KOPT-K1 (cell line): Measurements from ENCODE around the gene APC.
"Not testable (repeated sequence)": the region's sequence is repeated elsewhere in the genome, so short reads cannot be mapped to it uniquely, and the experiment has no call there.

ENCODE experiments used
- H3K27ac ChIP-seq: fragments of 200-600 bp; sonication (generic); 2 replicates; pipeline ENCODE4 v1.5.1; 2016; ENCODE audit warnings: antibody characterized with exemption, mild to moderate bottlenecking, low read depth, low read length; ENCODE audit not compliant: poor library complexity, severe bottlenecking
- H3K36me3 ChIP-seq: fragments of 200-600 bp; sonication (generic); 2 replicates; pipeline ENCODE4 v1.5.1; 2017; ENCODE audit warnings: antibody characterized with exemption, mild to moderate bottlenecking, low read length, moderate library complexity; ENCODE audit not compliant: insufficient read depth
- H3K9me3 ChIP-seq: fragments of 200-600 bp; sonication (generic); 2 replicates; pipeline ENCODE4 v1.5.1; 2017; ENCODE audit warnings: antibody characterized with exemption, low read length, mild to moderate bottlenecking; ENCODE audit not compliant: insufficient read depth, poor library complexity, severe bottlenecking

Gene APC

DNA sequence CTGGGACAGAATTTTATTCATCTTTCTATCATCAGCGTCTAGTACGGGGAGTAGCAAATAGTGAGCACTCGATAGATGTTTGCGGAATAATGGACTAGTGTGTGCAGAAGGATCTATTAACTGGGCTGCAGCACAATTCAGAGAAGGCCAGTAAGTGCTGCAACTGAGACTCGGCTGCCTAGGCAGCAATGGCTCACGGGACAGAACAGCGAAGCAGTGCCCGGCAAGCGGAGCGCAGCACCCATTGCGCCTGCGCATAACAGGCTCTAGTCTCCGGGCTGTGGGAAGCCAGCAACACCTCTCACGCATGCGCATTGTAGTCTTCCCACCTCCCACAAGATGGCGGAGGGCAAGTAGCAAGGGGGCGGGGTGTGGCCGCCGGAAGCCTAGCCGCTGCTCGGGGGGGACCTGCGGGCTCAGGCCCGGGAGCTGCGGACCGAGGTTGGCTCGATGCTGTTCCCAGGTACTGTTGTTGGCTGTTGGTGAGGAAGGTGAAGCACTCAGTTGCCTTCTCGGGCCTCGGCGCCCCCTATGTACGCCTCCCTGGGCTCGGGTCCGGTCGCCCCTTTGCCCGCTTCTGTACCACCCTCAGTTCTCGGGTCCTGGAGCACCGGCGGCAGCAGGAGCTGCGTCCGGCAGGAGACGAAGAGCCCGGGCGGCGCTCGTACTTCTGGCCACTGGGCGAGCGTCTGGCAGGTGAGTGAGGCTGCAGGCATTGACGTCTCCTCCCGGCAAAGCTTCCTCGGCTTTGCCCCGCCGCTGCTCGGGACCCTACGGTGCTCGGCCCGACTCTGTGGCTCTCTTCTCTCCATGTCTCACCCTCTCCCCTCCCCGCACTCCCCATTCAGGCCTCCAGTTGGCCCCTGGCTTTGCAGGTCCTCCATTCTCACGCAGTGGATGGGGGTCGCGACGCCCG is 30.2 kb upstream of the APC start:
- Histone ChIP-seq H3K36me3 (no peaks in the 10 kb centered on the region), H3K27ac (peak overlapping the region; percentile 78), H3K9me3 (no peaks in the 10 kb centered on the region)

- Histone ChIP-seq H3K9me3 (no peaks in the 10 kb centered on the region), H3K27ac (peak overlapping the region; percentile 78), H3K36me3 (no peaks in the 10 kb centered on the region)
These were observed 29.5 kb upstream of the APC start for GRCh38 chr5:112708103-112708622.

- H3K36me3 ChIP-seq: no peaks in the 10 kb centered on the region
- no peaks in the 10 kb centered on the region for H3K9me3 ChIP-seq
- H3K27ac ChIP-seq: no peak overlapping the region
These were observed 28.3 kb upstream of the APC start for GRCh38 chr5:112709416-112709815.

GRCh38 chr5:112710896-112711295 is 26.8 kb upstream of the APC start:
- Histone ChIP-seq H3K27ac (no peak overlapping the region), H3K36me3 (no peaks in the 10 kb centered on the region), H3K9me3 (no peaks in the 10 kb centered on the region)

DNA sequence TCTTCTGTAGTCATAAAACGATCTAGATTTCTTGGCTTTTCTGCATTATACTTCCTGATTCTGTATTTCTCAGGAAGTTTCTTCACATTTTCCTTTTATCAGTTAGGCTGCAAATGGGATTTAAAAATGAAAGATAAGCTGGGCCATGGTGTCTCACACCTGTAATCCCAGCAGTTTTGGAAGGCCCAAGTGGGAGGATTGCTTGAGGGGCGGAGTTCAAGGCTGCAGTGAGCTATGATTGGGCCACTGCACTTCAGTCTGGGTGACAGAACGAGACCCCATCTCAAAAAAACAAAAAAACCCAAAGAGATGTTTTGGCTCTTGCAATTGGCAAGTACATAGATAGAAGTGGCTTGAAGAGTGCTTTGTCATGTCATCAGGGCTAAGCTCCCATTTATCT is 26.2 kb upstream of the APC start:
- Histone ChIP-seq H3K9me3 (no peaks in the 10 kb centered on the region), H3K36me3 (no peaks in the 10 kb centered on the region), H3K27ac (no peak overlapping the region)

DNA sequence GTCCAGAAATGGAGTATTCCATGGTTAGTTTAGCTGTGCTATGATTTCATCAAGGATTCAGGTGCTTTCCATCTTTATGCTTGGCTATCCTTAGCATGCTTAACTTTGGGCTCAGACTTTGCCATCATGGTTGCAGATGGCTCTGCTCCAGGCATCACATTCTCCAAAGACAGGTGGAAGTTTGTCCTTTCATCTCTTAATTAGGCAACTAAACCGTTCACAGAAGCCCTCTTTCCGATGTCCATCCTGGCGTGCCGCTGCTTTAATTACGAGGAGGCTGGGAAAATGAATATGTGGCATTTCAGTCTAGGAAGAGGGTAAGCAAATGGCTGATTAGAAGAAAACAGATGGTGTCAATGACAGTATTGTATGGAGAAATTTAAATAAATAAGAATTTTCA is 24.5 kb upstream of the APC start:
- H3K27ac ChIP-seq: no peak overlapping the region
- H3K9me3 ChIP-seq: no peaks in the 10 kb centered on the region
- no peaks in the 10 kb centered on the region for H3K36me3 ChIP-seq

- H3K27ac ChIP-seq, H3K36me3 ChIP-seq, H3K9me3 ChIP-seq: not testable (repeated sequence)
These were observed 20.8 kb upstream of the APC start for GRCh38 chr5:112716895-112717294.

DNA sequence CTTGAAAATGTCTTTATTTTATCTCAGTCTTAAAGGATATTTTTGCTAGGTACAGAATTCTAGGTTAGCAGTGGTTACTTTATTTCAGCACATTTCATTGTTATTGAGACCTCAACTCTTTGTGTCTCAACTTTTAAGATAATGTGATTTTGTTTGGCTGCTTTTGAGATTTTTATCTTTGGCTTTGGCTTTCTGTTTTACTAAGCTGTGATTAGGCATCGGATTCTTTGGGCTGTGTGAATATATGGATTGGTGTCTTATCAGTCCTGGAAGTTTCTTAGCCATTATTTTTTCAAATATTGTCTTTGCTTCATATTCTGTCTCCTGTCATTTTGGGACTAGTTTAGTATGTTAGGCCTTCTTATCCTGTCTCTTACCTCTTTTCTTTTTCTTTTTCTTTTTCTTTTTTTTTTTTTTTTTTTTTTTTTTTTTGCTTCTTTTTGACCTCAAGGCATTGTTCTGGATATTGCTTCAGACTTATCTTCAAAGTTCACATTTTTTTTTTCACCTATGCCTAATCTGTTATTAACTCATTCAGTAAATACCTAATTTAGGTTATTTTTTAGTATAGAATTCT is 20.1 kb upstream of the APC start:
- no peak overlapping the region for H3K27ac ChIP-seq
- H3K36me3 ChIP-seq: no peaks in the 10 kb centered on the region
- H3K9me3 ChIP-seq: no peaks in the 10 kb centered on the region

- no peaks in the 10 kb centered on the region for H3K36me3 ChIP-seq
- H3K27ac ChIP-seq: no peak overlapping the region
- no peaks in the 10 kb centered on the region for H3K9me3 ChIP-seq
These were observed 19.3 kb upstream of the APC start for GRCh38 chr5:112718344-112718743.

DNA sequence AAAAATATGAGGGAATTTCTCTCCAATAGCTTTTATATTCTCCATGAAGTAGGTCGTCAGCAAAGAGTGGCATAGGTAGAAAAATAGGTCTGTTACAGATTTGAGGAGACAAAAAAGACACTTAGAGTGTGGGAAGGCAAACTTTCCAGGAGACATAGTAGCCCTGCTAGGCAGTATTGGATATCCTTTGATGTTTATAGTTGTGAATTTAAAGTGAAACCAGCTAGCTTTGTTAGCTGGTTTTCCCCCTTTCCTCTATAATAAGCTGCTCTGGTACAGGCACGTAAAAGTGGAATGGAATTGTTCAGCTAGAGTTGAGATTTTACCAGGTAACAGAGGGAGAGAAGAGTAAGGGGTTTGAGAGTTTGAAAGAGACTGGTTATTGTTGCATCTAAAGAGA is 17.1 kb upstream of the APC start:
- Histone ChIP-seq H3K36me3 (no peaks in the 10 kb centered on the region), H3K9me3 (no peaks in the 10 kb centered on the region), H3K27ac (no peak overlapping the region)

DNA sequence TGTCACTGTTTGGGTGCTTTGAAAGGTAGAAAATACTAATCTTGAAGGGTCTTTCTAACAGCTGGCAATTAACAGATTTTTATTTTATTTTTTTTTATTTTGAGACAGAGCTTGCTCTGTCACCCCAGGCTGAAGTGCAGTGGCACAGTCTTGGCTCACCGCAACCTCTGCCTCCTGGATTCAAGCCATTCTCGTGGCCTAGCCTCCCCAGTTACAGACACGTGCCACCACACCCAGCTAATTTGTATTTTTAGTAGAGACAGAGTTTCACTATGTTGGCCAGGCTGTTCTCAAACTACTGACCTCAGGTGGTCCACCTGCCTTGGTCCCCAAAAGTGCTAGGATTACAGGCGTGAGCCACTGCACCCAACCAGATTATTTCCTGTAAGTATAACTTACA is 12.8 kb upstream of the APC start:
- Histone ChIP-seq H3K36me3 (no peaks in the 10 kb centered on the region), H3K27ac (no peak overlapping the region)

GRCh38 chr5:112729630-112730029 is 8.1 kb upstream of the APC start:
- Histone ChIP-seq H3K27ac (no peak overlapping the region), H3K36me3 (no peaks in the 10 kb centered on the region), H3K9me3 (no peaks in the 10 kb centered on the region)

More for the DNA sequence above, 12.8 kb upstream of the APC start:
- H3K9me3 ChIP-seq: no peaks in the 10 kb centered on the region

GRCh38 chr5:112732131-112732530 is 5.6 kb upstream of the APC start:
- Histone ChIP-seq H3K27ac (no peak overlapping the region), H3K36me3 (no peaks in the 10 kb centered on the region), H3K9me3 (no peaks in the 10 kb centered on the region)

DNA sequence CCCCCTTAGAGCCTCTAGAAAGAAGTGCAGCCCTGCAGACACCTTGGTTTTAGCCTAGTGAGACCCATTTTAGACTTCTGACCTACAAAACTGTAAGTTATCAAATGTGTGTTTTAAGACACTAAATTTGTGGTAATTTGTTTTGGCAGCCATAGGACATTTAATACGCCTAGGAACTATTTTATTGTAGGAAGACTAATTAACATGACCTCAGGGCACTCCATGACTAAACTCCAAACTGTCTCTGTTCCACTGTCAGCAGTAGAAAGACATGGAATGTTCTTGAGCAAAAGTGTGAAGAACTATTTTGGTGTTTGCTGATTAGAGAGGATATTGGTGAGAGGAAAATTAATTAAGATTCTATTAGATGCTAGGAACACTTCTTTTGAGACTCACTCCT is 4.1 kb upstream of the APC start:
- Histone ChIP-seq H3K27ac (no peak overlapping the region), H3K9me3 (no peaks in the 10 kb centered on the region), H3K36me3 (no peaks in the 10 kb centered on the region)

DNA sequence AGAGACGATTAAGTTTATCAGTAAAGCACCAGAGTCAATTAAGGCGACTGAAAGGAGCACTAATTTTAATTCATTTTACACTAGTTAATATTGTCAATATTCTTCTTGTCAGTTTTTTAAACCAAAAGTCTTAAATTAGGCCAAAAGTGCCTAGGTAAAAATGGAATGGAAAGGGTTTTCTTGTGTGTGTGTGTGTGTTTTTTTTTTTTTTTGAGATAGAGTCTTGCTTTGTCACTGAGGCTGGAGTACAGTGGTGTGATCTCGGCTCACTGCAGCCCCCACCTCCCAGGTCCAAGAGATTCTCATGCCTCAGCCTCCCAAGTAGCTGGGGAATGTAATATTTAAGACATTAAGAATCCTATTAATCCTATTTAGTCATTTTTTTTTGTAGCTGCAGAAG is 3.1 kb upstream of the APC start:
- no peaks in the 10 kb centered on the region for H3K9me3 ChIP-seq
- no peaks in the 10 kb centered on the region for H3K36me3 ChIP-seq
- no peak overlapping the region for H3K27ac ChIP-seq

- H3K27ac ChIP-seq: no peak overlapping the region
- no peaks in the 10 kb centered on the region for H3K9me3 ChIP-seq
- H3K36me3 ChIP-seq: no peaks in the 10 kb centered on the region
These were observed 2.0 kb upstream of the APC start for GRCh38 chr5:112735702-112736101.
